Astrocyte (in vitro differentiated cells and primary cell): Measurements from ENCODE around the gene IP6K3. TPM values are rescaled to one million over a fixed set of nuclear protein-coding genes. Genes with fewer than 3 reads are reported as not detected.

Experiments
- DNase-seq: peaks from one replicate; pipeline ENCODE4 v3.0.0-alpha.2; 2010; ENCODE audit warnings: low read depth
- FAIRE-seq: peaks from 2 replicates; lab custom pipeline; 2011; peaks lifted over from hg19 to GRCh38; lab: Jason Lieb, UNC
- H2AFZ ChIP-seq: 2 replicates; pipeline ENCODE4 v1.6.0; 2012; ENCODE audit warnings: low read depth, low read length, inconsistent platforms
- H3K27ac ChIP-seq: 2 replicates; pipeline ENCODE4 v1.5.1; 2011; ENCODE audit warnings: low read depth, low read length, inconsistent platforms
- H3K27me3 ChIP-seq: 2 replicates; pipeline ENCODE4 v1.6.0; 2011; ENCODE audit warnings: low read length, inconsistent platforms; ENCODE audit not compliant: insufficient read depth
- H3K36me3 ChIP-seq: 2 replicates; pipeline ENCODE4 v1.5.1; 2011; ENCODE audit warnings: low read length, inconsistent platforms; ENCODE audit not compliant: insufficient read depth
- H3K4me1 ChIP-seq: 2 replicates; pipeline ENCODE4 v1.5.1; 2011; ENCODE audit warnings: low read length, inconsistent platforms; ENCODE audit not compliant: insufficient read depth
- H3K4me2 ChIP-seq: 2 replicates; pipeline ENCODE4 v1.6.0; 2012; ENCODE audit warnings: low read length, inconsistent platforms
- H3K4me3 ChIP-seq: 2 replicates; pipeline ENCODE4 v1.5.1; 2011; ENCODE audit warnings: low read depth, mild to moderate bottlenecking, low read length, inconsistent platforms; ENCODE audit not compliant: insufficient read depth
- H3K79me2 ChIP-seq: 2 replicates; pipeline ENCODE4 v1.6.0; 2012; ENCODE audit warnings: mild to moderate bottlenecking, low read length, inconsistent platforms; ENCODE audit not compliant: insufficient read depth
- H3K9ac ChIP-seq: 2 replicates; pipeline ENCODE4 v1.6.0; 2012; ENCODE audit warnings: mild to moderate bottlenecking, low read length, inconsistent platforms
- H3K9me3 ChIP-seq: 2 replicates; pipeline ENCODE4 v1.5.1; 2012; ENCODE audit warnings: low read depth, mild to moderate bottlenecking, low read length, inconsistent platforms; ENCODE audit not compliant: insufficient read depth
- H4K20me1 ChIP-seq: 2 replicates; pipeline ENCODE4 v1.6.0; 2012; ENCODE audit warnings: low read length, inconsistent platforms; ENCODE audit not compliant: insufficient read depth
- H3K27ac Mint-ChIP-seq: one replicate; pipeline ENCODE4 v1.8.0; 2021; ENCODE audit warnings: mild to moderate bottlenecking, mixed read lengths; ENCODE audit not compliant: unreplicated experiment
- H3K27me3 Mint-ChIP-seq: one replicate; pipeline ENCODE4 v1.8.0; 2021; ENCODE audit warnings: low read depth, mixed read lengths; ENCODE audit not compliant: unreplicated experiment
- H3K36me3 Mint-ChIP-seq: one replicate; pipeline ENCODE4 v1.8.0; 2021; ENCODE audit warnings: low read depth, mixed read lengths; ENCODE audit not compliant: unreplicated experiment
- H3K4me1 Mint-ChIP-seq: one replicate; pipeline ENCODE4 v1.8.0; 2021; ENCODE audit warnings: low read depth, mixed read lengths; ENCODE audit not compliant: unreplicated experiment
- H3K4me3 Mint-ChIP-seq: one replicate; pipeline ENCODE4 v1.8.0; 2021; ENCODE audit warnings: mild to moderate bottlenecking, moderate library complexity, mixed read lengths; ENCODE audit not compliant: unreplicated experiment
- H3K9me3 Mint-ChIP-seq: one replicate; pipeline ENCODE4 v1.8.0; 2021; ENCODE audit warnings: mild to moderate bottlenecking, mixed read lengths; ENCODE audit not compliant: unreplicated experiment
- EZH2 ChIP-seq: IDR thresholded peaks from 2 replicates; pipeline ENCODE4 v1.6.1; 2012; ENCODE audit warnings: mild to moderate bottlenecking, low read length, inconsistent platforms; ENCODE audit not compliant: insufficient read depth
- total RNA-seq: library from RNA; stranded (reverse); gene quantifications from 2 replicates; pipeline ENCODE4 v1.2.1, GENCODE V29; 2021
- TF ChIP-seq, protein P1 (sequence below): IDR thresholded peaks from 2 replicates; pipeline ENCODE4 v1.5.1; 2011; ENCODE audit warnings: low read depth, mild to moderate bottlenecking, inconsistent platforms, low read length, moderate library complexity; ENCODE audit not compliant: insufficient read depth

Gene IP6K3
- total RNA-seq, 1 donor from 2014 or later: 4.6 TPM

DNA sequence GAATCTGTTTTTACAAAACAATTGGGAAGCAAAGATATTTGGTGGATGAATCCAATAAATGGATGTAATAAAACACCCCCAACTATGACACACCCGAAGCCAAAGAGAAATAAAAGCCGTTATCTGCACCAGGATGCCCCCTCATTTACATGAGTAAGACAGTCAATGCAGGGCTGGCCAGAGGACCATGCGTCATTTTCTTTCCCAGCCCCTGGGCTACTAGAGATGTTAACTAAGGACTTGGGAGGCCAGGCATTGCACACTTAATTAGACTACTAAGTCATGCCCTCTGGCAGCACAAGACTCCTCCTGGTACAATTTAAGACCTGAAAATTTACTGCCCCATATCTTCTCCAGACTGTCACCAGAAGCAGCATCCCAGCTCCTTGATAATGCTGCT, 39.1 kb upstream of the IP6K3 start:
- peaks cover 74% of the 10 kb centered on the region for H3K4me1 Mint-ChIP-seq
- peak overlapping the region; percentile 91 for H3K4me2 ChIP-seq
- no peaks in the 10 kb centered on the region for H3K9me3 Mint-ChIP-seq
- no peaks in the 10 kb centered on the region for H3K9me3 ChIP-seq
- no peak overlapping the region for H2AFZ ChIP-seq
- peaks cover 55% of the 10 kb centered on the region for H3K4me1 ChIP-seq
- peak overlapping the region; percentile 94 for H3K9ac ChIP-seq
- peak overlapping the region; percentile 21 for H3K27ac ChIP-seq
- H4K20me1 ChIP-seq: peaks cover 54% of the 10 kb centered on the region
- DNase-seq (peak; percentile 80), FAIRE-seq (no peak)
- H3K4me3 ChIP-seq: no peak overlapping the region
- H3K36me3 Mint-ChIP-seq: peaks cover 22% of the 10 kb centered on the region
- no peak for TF ChIP-seq EZH2
- TF ChIP-seq, protein P1, sequence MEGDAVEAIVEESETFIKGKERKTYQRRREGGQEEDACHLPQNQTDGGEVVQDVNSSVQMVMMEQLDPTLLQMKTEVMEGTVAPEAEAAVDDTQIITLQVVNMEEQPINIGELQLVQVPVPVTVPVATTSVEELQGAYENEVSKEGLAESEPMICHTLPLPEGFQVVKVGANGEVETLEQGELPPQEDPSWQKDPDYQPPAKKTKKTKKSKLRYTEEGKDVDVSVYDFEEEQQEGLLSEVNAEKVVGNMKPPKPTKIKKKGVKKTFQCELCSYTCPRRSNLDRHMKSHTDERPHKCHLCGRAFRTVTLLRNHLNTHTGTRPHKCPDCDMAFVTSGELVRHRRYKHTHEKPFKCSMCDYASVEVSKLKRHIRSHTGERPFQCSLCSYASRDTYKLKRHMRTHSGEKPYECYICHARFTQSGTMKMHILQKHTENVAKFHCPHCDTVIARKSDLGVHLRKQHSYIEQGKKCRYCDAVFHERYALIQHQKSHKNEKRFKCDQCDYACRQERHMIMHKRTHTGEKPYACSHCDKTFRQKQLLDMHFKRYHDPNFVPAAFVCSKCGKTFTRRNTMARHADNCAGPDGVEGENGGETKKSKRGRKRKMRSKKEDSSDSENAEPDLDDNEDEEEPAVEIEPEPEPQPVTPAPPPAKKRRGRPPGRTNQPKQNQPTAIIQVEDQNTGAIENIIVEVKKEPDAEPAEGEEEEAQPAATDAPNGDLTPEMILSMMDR: no peak
- no peak overlapping the region for H3K27ac Mint-ChIP-seq
- H3K36me3 ChIP-seq: peaks cover 19% of the 10 kb centered on the region
- H3K27me3 Mint-ChIP-seq: no peaks in the 10 kb centered on the region
- H3K27me3 ChIP-seq: no peaks in the 10 kb centered on the region
- H3K79me2 ChIP-seq: peaks cover 59% of the 10 kb centered on the region
- peak overlapping the region; percentile 71 for H3K4me3 Mint-ChIP-seq

- Histone ChIP-seq H3K79me2 (peaks cover 63% of the 10 kb centered on the region), H3K4me3 (no peak overlapping the region), H3K4me1 (peaks cover 59% of the 10 kb centered on the region), H3K9me3 (no peaks in the 10 kb centered on the region), H4K20me1 (peaks cover 61% of the 10 kb centered on the region), H3K4me2 (peak overlapping the region; percentile 91), H3K27ac (no peak overlapping the region), H3K27me3 (no peaks in the 10 kb centered on the region), H3K36me3 (peaks cover 27% of the 10 kb centered on the region), H2AFZ (no peak overlapping the region), H3K9ac (peak overlapping the region; percentile 94)
- Mint-ChIP-seq H3K4me1 (peaks cover 64% of the 10 kb centered on the region), H3K36me3 (peaks cover 28% of the 10 kb centered on the region), H3K27ac (peak overlapping the region; percentile 10), H3K27me3 (no peaks in the 10 kb centered on the region), H3K4me3 (peak overlapping the region; percentile 55), H3K9me3 (no peaks in the 10 kb centered on the region)
- DNase-seq: no peak
- FAIRE-seq: no peak
- TF ChIP-seq, protein P1: no peak
- TF ChIP-seq EZH2: no peak
These were observed 38.1 kb upstream of the IP6K3 start for GRCh38 chr6:33784787-33785186.

DNA sequence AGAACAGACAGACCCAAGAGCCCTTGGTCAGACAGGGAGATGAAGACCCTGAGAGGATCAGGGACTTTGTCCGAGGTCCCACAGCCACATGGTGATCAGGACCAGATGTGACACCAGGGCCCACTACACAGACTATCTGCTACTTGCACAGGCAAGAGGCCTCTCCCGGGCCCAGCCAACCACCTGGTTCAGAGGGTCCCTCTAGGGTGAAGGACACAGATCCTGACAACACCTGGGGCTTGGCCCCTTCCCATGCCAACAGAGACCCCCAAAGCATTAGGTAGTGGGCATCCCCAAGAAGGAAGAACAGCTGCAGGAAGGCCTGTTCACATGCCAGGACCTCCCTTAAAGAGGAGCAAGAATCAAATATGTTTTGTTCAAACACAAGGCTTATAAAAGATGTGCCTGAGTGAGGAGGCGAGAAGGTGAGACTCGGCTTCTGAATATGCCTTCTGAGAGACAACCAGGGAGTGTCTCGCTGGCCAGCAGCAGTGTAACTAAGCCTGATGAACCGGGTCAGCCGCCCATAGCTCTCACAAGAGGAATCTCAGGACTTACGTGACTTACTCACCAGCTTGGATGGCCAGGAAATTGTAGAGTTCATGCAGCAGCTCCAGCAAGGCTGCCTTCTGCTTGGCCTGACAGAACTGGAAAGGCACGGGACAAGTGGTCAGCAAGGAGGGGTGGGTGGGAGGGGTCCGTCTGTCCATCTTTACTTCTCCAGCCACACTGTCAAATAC, 37.2 kb upstream of the IP6K3 start:
- H3K27ac Mint-ChIP-seq: peak overlapping the region; percentile 38
- no peaks in the 10 kb centered on the region for H3K9me3 ChIP-seq
- peaks cover 59% of the 10 kb centered on the region for H3K4me1 Mint-ChIP-seq
- H3K4me3 ChIP-seq: no peak overlapping the region
- H3K27me3 Mint-ChIP-seq: no peaks in the 10 kb centered on the region
- H2AFZ ChIP-seq: no peak overlapping the region
- peaks cover 55% of the 10 kb centered on the region for H3K4me1 ChIP-seq
- no peak for DNase-seq
- H3K36me3 ChIP-seq: peaks cover 34% of the 10 kb centered on the region
- no peak for FAIRE-seq
- peaks cover 31% of the 10 kb centered on the region for H3K36me3 Mint-ChIP-seq
- no peak overlapping the region for H3K27ac ChIP-seq
- no peak overlapping the region for H3K9ac ChIP-seq
- no peaks in the 10 kb centered on the region for H3K27me3 ChIP-seq
- peaks cover 57% of the 10 kb centered on the region for H3K79me2 ChIP-seq
- peaks cover 64% of the 10 kb centered on the region for H4K20me1 ChIP-seq
- no peaks in the 10 kb centered on the region for H3K9me3 Mint-ChIP-seq
- no peak for TF ChIP-seq EZH2
- TF ChIP-seq, protein P1: no peak
- no peak overlapping the region for H3K4me2 ChIP-seq
- no peak overlapping the region for H3K4me3 Mint-ChIP-seq
